ENCODE results near the gene UEVLD.

GRCh38 chr11:18617688-18618341, 29.3 kb upstream of the UEVLD start:
- TF ChIP-seq CTCF (IDR thresholded peaks at IDR 0.05) (no peak), POLR2A (IDR thresholded peaks at IDR 0.05) (no peak)
